Urinary bladder (tissue), 4 donors: ENCODE data around the gene MRPL47. TPM values are rescaled to one million over a fixed set of nuclear protein-coding genes. Genes with fewer than 3 reads are reported as not detected.
"Not testable (repeated sequence)": the region's sequence is repeated elsewhere in the genome, so short reads cannot be mapped to it uniquely, and the experiment has no call there.

Experiments used
- DNase-seq: peaks from one replicate; pipeline ENCODE4 v3.0.0-alpha.2; 2015; ENCODE audit errors: extremely low spot score
- H3K27ac ChIP-seq: one replicate; pipeline ENCODE4 v1.5.1; 2013; ENCODE audit warnings: low read depth, mild to moderate bottlenecking, moderate library complexity
- H3K36me3 ChIP-seq: one replicate; pipeline ENCODE4 v1.6.1; 2013; ENCODE audit warnings: mild to moderate bottlenecking, moderate library complexity; ENCODE audit not compliant: insufficient read depth
- H3K4me1 ChIP-seq: one replicate; pipeline ENCODE4 v1.6.1; 2013; ENCODE audit warnings: mild to moderate bottlenecking, moderate library complexity; ENCODE audit not compliant: insufficient read depth
- H3K4me3 ChIP-seq: one replicate; pipeline ENCODE4 v1.5.1; 2013; ENCODE audit warnings: low read depth, low read length
- whole genome bisulfite sequencing: extraction: QIAGEN DNeasy Blood & Tissue Kit; methylation state at CpG from one replicate; pipeline ENCODE4 v1.1.7; 2013; 5-methylcytosine and 5-hydroxymethylcytosine counted together
- polyA plus RNA-seq: library from polyadenylated mRNA; stranded (reverse); fragments of 200-250 nt; gene quantifications from one replicate; pipeline ENCODE4 v1.2.3, GENCODE V29; 2013
- total RNA-seq: library from RNA; depleted of rRNA; stranded (reverse); fragments of >200 nt; gene quantifications from one replicate; pipeline ENCODE4 v1.2.3, GENCODE V29; 2014
- donor health status: healthy with polysubstance abuse.
- donor health status: healthy.

The MRPL47 gene
- total RNA-seq (34.3 TPM), polyA plus RNA-seq (30.6 TPM)

GRCh38 chr3:179604321-179605078 is at the start of gene MRPL47, which contains the start of gene NDUFB5:
TSS of gene MRPL47 (minus strand) at chr3:179604638. CDS start at chr3:179604624, 14 bp downstream.
TSS of gene NDUFB5 (plus strand) at chr3:179604794. CDS start at chr3:179604816, 22 bp downstream.
- Histone ChIP-seq H3K27ac (peak within 1 kb of the TSS; percentile 89), H3K4me3 (peak within 1 kb of the TSS; percentile 78), H3K36me3 (peaks cover 2% of the 10 kb centered on the region), H3K4me1 (no peaks in the 10 kb centered on the region)
- DNase-seq = peak; percentile 97
- under 1% methylated on average over 45 of the region's 45 CpGs for WGBS

- peak overlapping the region; percentile 68 for H3K4me3 ChIP-seq
- H3K36me3 ChIP-seq = no peaks in the 10 kb centered on the region
- no peaks in the 10 kb centered on the region for H3K4me1 ChIP-seq
- WGBS = under 1% methylated on average over 77 of the region's 77 CpGs
- DNase-seq = peak; percentile 48
- peak overlapping the region; percentile 89 for H3K27ac ChIP-seq
These were observed 48.8 kb upstream of the MRPL47 start for GRCh38 chr3:179653096-179653797.

GRCh38 chr3:179652447-179653095 is 48.1 kb upstream of the MRPL47 start, which contains the start of gene USP13:
TSS of gene USP13 (plus strand) at chr3:179653040. CDS start at chr3:179653226, 186 bp downstream.
- peak within 1 kb of the TSS; percentile 89 for H3K27ac ChIP-seq
- H3K36me3 ChIP-seq = no peaks in the 10 kb centered on the region
- under 1% methylated on average over 56 of the region's 56 CpGs for WGBS
- DNase-seq = peak; percentile 48
- H3K4me1 ChIP-seq = no peaks in the 10 kb centered on the region
- peak within 1 kb of the TSS; percentile 68 for H3K4me3 ChIP-seq

GRCh38 chr3:179651687-179652446 is 47.4 kb upstream of the MRPL47 start:
- 49% methylated on average over 11 of the region's 11 CpGs for WGBS
- Histone ChIP-seq H3K4me1 (no peaks in the 10 kb centered on the region), H3K4me3 (peak overlapping the region; percentile 68), H3K36me3 (no peaks in the 10 kb centered on the region), H3K27ac (no peak overlapping the region)
- no peak for DNase-seq

GRCh38 chr3:179646177-179646576 is 41.7 kb upstream of the MRPL47 start:
- DNase-seq = no peak
- 84% methylated on average over 3 of the region's 3 CpGs for WGBS
- H3K4me3 ChIP-seq = no peak overlapping the region
- no peaks in the 10 kb centered on the region for H3K4me1 ChIP-seq
- no peak overlapping the region for H3K27ac ChIP-seq
- no peaks in the 10 kb centered on the region for H3K36me3 ChIP-seq

- DNase-seq, H3K36me3 ChIP-seq, H3K27ac ChIP-seq, H3K4me3 ChIP-seq, H3K4me1 ChIP-seq: not testable (repeated sequence)
- WGBS = 93% methylated on average over 8 of the region's 8 CpGs
These were observed 39.4 kb upstream of the MRPL47 start for GRCh38 chr3:179643837-179644236.

GRCh38 chr3:179642871-179643270 is 38.4 kb upstream of the MRPL47 start:
- Histone ChIP-seq H3K4me3 (no peak overlapping the region), H3K36me3 (no peaks in the 10 kb centered on the region), H3K27ac (no peak overlapping the region), H3K4me1 (no peaks in the 10 kb centered on the region)
- WGBS = 84% methylated on average over 3 of the region's 3 CpGs
- DNase-seq = no peak

DNA sequence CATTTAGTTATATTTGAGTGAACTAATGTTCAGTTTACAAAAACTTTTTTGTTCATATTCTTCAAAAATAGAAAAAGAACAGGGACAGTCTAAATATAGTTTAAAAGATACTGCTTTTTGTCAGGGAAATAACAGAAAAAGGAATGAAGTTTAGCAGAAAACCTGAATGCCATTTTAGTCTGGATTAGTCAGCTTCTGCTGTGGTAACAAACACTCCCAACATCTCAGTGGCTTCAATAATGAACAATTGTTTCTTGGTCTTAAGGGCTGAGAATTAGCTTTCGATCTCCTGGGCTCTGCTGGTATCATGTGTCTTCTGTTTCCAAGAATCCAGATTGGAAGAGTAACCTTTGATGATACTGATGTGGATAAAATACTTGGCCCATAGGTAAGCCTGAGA is 36.0 kb upstream of the MRPL47 start:
- 93% methylated on average over 1 of the region's 1 CpG for WGBS
- no peaks in the 10 kb centered on the region for H3K36me3 ChIP-seq
- H3K4me3 ChIP-seq = no peak overlapping the region
- no peak for DNase-seq
- no peaks in the 10 kb centered on the region for H3K4me1 ChIP-seq
- no peak overlapping the region for H3K27ac ChIP-seq

- no peaks in the 10 kb centered on the region for H3K36me3 ChIP-seq
- H3K4me1 ChIP-seq = no peaks in the 10 kb centered on the region
- no peak overlapping the region for H3K4me3 ChIP-seq
- H3K27ac ChIP-seq = no peak overlapping the region
- no peak for DNase-seq
- 78% methylated on average over 3 of the region's 3 CpGs for WGBS
These were observed 26.5 kb upstream of the MRPL47 start for GRCh38 chr3:179630753-179631451.

GRCh38 chr3:179624451-179624850 is 20.0 kb upstream of the MRPL47 start:
- Histone ChIP-seq H3K27ac (no peak overlapping the region), H3K4me1 (no peaks in the 10 kb centered on the region), H3K4me3 (no peak overlapping the region), H3K36me3 (no peaks in the 10 kb centered on the region)
- DNase-seq = no peak
- WGBS = 88% methylated on average over 3 of the region's 3 CpGs

DNA sequence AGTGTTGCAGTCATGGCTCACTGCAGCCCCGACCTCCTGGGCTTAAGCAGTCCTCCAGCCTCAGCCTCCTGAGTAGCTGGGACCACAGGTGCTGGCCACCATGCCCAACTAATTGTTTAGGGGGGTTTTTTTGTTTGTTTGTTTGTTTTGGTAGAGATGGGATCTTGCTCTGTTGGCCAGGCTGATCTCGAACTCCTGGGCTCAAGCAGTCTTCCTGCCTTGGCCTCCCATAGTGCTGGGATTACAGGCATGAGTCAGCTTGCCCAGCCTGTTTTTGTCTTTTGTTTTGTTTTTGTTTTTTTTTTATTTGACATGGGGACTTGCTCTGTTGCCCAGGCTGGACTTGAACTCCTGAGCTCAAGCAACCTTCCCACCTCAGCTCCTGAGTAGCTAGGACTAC is 17.6 kb upstream of the MRPL47 start:
- Histone ChIP-seq H3K27ac (no peak overlapping the region), H3K4me1 (no peaks in the 10 kb centered on the region), H3K36me3 (no peaks in the 10 kb centered on the region), H3K4me3 (no peak overlapping the region)
- 94% methylated on average over 2 of the region's 2 CpGs for WGBS
- DNase-seq = no peak

DNA sequence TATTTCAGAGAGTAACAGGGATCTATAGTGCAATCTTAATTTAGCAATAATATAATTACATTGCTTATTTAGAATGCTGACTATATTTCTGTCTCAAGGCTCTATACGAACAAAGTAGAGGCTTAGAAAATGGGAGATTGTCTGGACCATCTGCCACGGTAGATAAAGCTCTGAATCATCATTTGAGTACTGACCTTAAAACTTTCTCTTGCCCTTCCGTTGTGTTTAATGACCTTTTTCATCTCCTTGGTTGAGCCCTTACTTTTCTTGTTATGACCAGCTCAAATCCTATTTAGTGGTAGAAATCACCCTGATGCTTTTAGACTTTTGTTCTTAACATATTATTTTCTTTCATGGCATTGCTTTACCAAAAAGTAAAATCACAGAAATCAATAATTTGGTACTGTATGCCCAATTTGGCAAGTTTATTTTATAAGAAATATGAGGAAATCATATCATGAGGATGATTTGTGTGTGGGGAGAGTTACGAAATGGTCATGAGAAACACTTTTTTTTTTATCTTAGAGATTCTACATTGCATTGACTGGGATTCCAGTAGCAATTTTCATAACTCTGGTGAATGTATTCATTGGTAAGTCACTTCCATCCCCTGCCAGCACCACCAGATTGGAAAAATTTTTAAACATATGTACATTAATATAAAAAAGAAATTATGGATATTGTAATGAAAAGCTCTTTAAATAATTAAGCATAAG is 11.2 kb upstream of the MRPL47 start:
- H3K36me3 ChIP-seq = no peaks in the 10 kb centered on the region
- H3K27ac ChIP-seq = no peak overlapping the region
- 78% methylated on average over 4 of the region's 4 CpGs for WGBS
- no peaks in the 10 kb centered on the region for H3K4me1 ChIP-seq
- no peak overlapping the region for H3K4me3 ChIP-seq
- no peak for DNase-seq
